ENCODE data around the gene EPHB3. TPM values are rescaled to one million over a fixed set of nuclear protein-coding genes. Genes with fewer than 3 reads are reported as not detected.
A peak's percentile ranks its signal among the peaks of the same experiment; 100 is the strongest.

The EPHB3 gene
- total RNA-seq, 1 donor from 2014 or later, result 0.13 TPM

- DNase-seq (ENCODE audit: low read depth in 2 of 2), result no peak
These were observed 2.5 kb downstream of the EPHB3 start for GRCh38 chr3:184563941-184564684.

- DNase-seq (ENCODE audit: low read depth in 2 of 2), result no peak
These were observed 3.2 kb downstream of the EPHB3 start for GRCh38 chr3:184564685-184565385.

- DNase-seq (ENCODE audit: low read depth in 2 of 2), result no peak
These were observed 4.0 kb downstream of the EPHB3 start for GRCh38 chr3:184565421-184566211.

- DNase-seq (ENCODE audit: low read depth in 2 of 2), result no peak
These were observed 5.1 kb downstream of the EPHB3 start for GRCh38 chr3:184566441-184567414.

- no peak for DNase-seq (ENCODE audit: low read depth in 2 of 2)
These were observed 6.5 kb downstream of the EPHB3 start for GRCh38 chr3:184567946-184568559.

GRCh38 chr3:184568560-184568923, 7.0 kb downstream of the EPHB3 start:
- no peak for DNase-seq (ENCODE audit: low read depth in 2 of 2)

GRCh38 chr3:184568924-184569829, 7.6 kb downstream of the EPHB3 start:
- peak in 1 of 2 donors; percentile 26 for DNase-seq (ENCODE audit: low read depth in 2 of 2)

- no peak for DNase-seq (ENCODE audit: low read depth in 2 of 2)
These were observed 8.4 kb downstream of the EPHB3 start for GRCh38 chr3:184570035-184570434.

- DNase-seq (ENCODE audit: low read depth in 2 of 2), result no peak
These were observed 8.9 kb downstream of the EPHB3 start for GRCh38 chr3:184570489-184570888.

- DNase-seq (ENCODE audit: low read depth in 2 of 2), result no peak
These were observed 10.3 kb downstream of the EPHB3 start for GRCh38 chr3:184571750-184572377.

GRCh38 chr3:184572633-184573270, 11.2 kb downstream of the EPHB3 start:
- no peak for DNase-seq (ENCODE audit: low read depth in 2 of 2)

GRCh38 chr3:184574515-184575417, 13.2 kb downstream of the EPHB3 start:
- no peak for DNase-seq (ENCODE audit: low read depth in 2 of 2)

GRCh38 chr3:184575701-184576100, 14.1 kb downstream of the EPHB3 start:
- DNase-seq (ENCODE audit: low read depth in 2 of 2), result no peak

GRCh38 chr3:184576457-184577240, 15.1 kb downstream of the EPHB3 start:
- no peak for DNase-seq (ENCODE audit: low read depth in 2 of 2)

- DNase-seq (ENCODE audit: low read depth in 2 of 2), result no peak
These were observed 16.0 kb downstream of the EPHB3 start for GRCh38 chr3:184577546-184577945.

- DNase-seq (ENCODE audit: low read depth in 2 of 2), result no peak
These were observed 16.6 kb downstream of the EPHB3 start for GRCh38 chr3:184578218-184578617.

- DNase-seq (ENCODE audit: low read depth in 2 of 2), result no peak
These were observed 17.2 kb downstream of the EPHB3 start for GRCh38 chr3:184578822-184579221.

Measured in dermis microvascular lymphatic vessel endothelial cell (primary cell).